ENCODE data around the gene ZNF746. TPM values are rescaled to one million over a fixed set of nuclear protein-coding genes. Genes with fewer than 3 reads are reported as not detected.

The ZNF746 gene
- total RNA-seq, 1 donor from 2014 or later = 20.6 TPM

GRCh38 chr7:149469806-149470205, 27.8 kb downstream of the ZNF746 start:
- Histone ChIP-seq H3K27me3 (ENCODE audit: low read depth) (no peaks in the 10 kb centered on the region), H3K4me1 (no peaks in the 10 kb centered on the region), H3K36me3 (peaks cover 28% of the 10 kb centered on the region), H3K9me3 (no peaks in the 10 kb centered on the region), H3K4me3 (no peak overlapping the region), H3K27ac (no peak overlapping the region)
- no peak for DNase-seq
- intact Hi-C loops (cut with DNase I) = no loop called here
- no peak for TF ChIP-seq CTCF (IDR thresholded peaks at IDR 0.05)
- no peak for ATAC-seq

- Histone ChIP-seq H3K27ac (no peak overlapping the region), H3K9me3 (no peaks in the 10 kb centered on the region), H3K27me3 (ENCODE audit: low read depth) (no peaks in the 10 kb centered on the region), H3K4me1 (no peaks in the 10 kb centered on the region), H3K4me3 (no peak overlapping the region), H3K36me3 (peaks cover 12% of the 10 kb centered on the region)
- no peak for DNase-seq
- intact Hi-C loops (cut with DNase I) = no loop called here
- TF ChIP-seq CTCF (IDR thresholded peaks at IDR 0.05) = no peak
- no peak for ATAC-seq
Observed at GRCh38 chr7:149468208-149468607, 29.4 kb downstream of the ZNF746 start.

- no peak for TF ChIP-seq CTCF (IDR thresholded peaks at IDR 0.05)
- H3K4me1 ChIP-seq = no peaks in the 10 kb centered on the region
- ATAC-seq (no peak), DNase-seq (no peak)
- peaks cover 4% of the 10 kb centered on the region for H3K36me3 ChIP-seq
- H3K27me3 ChIP-seq (ENCODE audit: low read depth) = no peaks in the 10 kb centered on the region
- H3K27ac ChIP-seq = no peak overlapping the region
- intact Hi-C loops (cut with DNase I) = no loop called here
- H3K9me3 ChIP-seq = no peaks in the 10 kb centered on the region
- H3K4me3 ChIP-seq = no peak overlapping the region
Observed at GRCh38 chr7:149467321-149467859, 30.2 kb downstream of the ZNF746 start.

GRCh38 chr7:149466364-149466763, 31.2 kb downstream of the ZNF746 start:
- H3K4me3 ChIP-seq = no peak overlapping the region
- ATAC-seq (no peak), DNase-seq (no peak)
- H3K36me3 ChIP-seq = no peaks in the 10 kb centered on the region
- no peaks in the 10 kb centered on the region for H3K27me3 ChIP-seq (ENCODE audit: low read depth)
- intact Hi-C loops (cut with DNase I) = no loop called here
- TF ChIP-seq CTCF (IDR thresholded peaks at IDR 0.05) = no peak
- no peaks in the 10 kb centered on the region for H3K4me1 ChIP-seq
- H3K27ac ChIP-seq = no peak overlapping the region
- H3K9me3 ChIP-seq = no peaks in the 10 kb centered on the region

- no peak for ATAC-seq
- no peak for TF ChIP-seq CTCF (IDR thresholded peaks at IDR 0.05)
Observed at GRCh38 chr7:149463500-149464161, 34.0 kb downstream of the ZNF746 start.

More at GRCh38 chr7:149463500-149464161, 34.0 kb downstream of the ZNF746 start:
- Histone ChIP-seq H3K9me3 (no peaks in the 10 kb centered on the region), H3K4me3 (no peak overlapping the region), H3K27me3 (ENCODE audit: low read depth) (no peaks in the 10 kb centered on the region), H3K36me3 (no peaks in the 10 kb centered on the region), H3K4me1 (peaks cover 9% of the 10 kb centered on the region), H3K27ac (no peak overlapping the region)
- no peak for DNase-seq
- intact Hi-C loops (cut with DNase I) = no loop called here
